ENCODE measurements around the gene PARVA. TPM values are rescaled to one million over a fixed set of nuclear protein-coding genes. Genes with fewer than 3 reads are reported as not detected.

Gene PARVA
- total RNA-seq, 1 experiment from 2014 or later, result not detected

GRCh38 chr11:12480401-12480800 is 103.0 kb downstream of the PARVA start:
- Histone ChIP-seq H3K9me3 (ENCODE audit: low read length) (no peaks in the 10 kb centered on the region), H3K4me2 (ENCODE audit: low read depth, low read length, poor library complexity, severe bottlenecking) (no peak overlapping the region), H3K27ac (ENCODE audit: low read length) (no peak overlapping the region), H2AFZ (ENCODE audit: low read length) (no peak overlapping the region), H4K20me1 (ENCODE audit: insufficient read depth, low read depth, low read length) (no peaks in the 10 kb centered on the region), H3K27me3 (ENCODE audit: low read length) (no peaks in the 10 kb centered on the region), H3K36me3 (ENCODE audit: insufficient read depth, low read length) (no peaks in the 10 kb centered on the region), H3K4me3 (ENCODE audit: low read length) (no peak overlapping the region), H3K79me2 (ENCODE audit: low read length) (no peaks in the 10 kb centered on the region), H3K9ac (ENCODE audit: low read length) (no peak overlapping the region), H3K9me2 (replicated peaks; ENCODE audit: insufficient read depth, low read length) (no peaks in the 10 kb centered on the region), H3K4me1 (ENCODE audit: low read length) (peaks cover 10% of the 10 kb centered on the region)
- DNase-seq, result peak; percentile 36

GRCh38 chr11:12482839-12483238 is 105.5 kb downstream of the PARVA start:
- H3K9me2 ChIP-seq (replicated peaks; ENCODE audit: insufficient read depth, low read length), result no peaks in the 10 kb centered on the region
- H2AFZ ChIP-seq (ENCODE audit: low read length), result no peak overlapping the region
- H3K27me3 ChIP-seq (ENCODE audit: low read length), result no peaks in the 10 kb centered on the region
- peak; percentile 40 for DNase-seq
- no peaks in the 10 kb centered on the region for H3K9me3 ChIP-seq (ENCODE audit: low read length)
- H3K4me3 ChIP-seq (ENCODE audit: low read length), result no peak overlapping the region
- H3K4me2 ChIP-seq (ENCODE audit: low read depth, low read length, poor library complexity, severe bottlenecking), result no peak overlapping the region
- H3K9ac ChIP-seq (ENCODE audit: low read length), result no peak overlapping the region
- no peaks in the 10 kb centered on the region for H3K79me2 ChIP-seq (ENCODE audit: low read length)
- no peaks in the 10 kb centered on the region for H3K36me3 ChIP-seq (ENCODE audit: insufficient read depth, low read length)
- no peaks in the 10 kb centered on the region for H4K20me1 ChIP-seq (ENCODE audit: insufficient read depth, low read depth, low read length)
- H3K27ac ChIP-seq (ENCODE audit: low read length), result no peak overlapping the region
- no peaks in the 10 kb centered on the region for H3K4me1 ChIP-seq (ENCODE audit: low read length)

- H3K4me3 ChIP-seq (ENCODE audit: low read length), result no peak overlapping the region
- H3K9ac ChIP-seq (ENCODE audit: low read length), result no peak overlapping the region
Observed at GRCh38 chr11:12483604-12484003, 106.2 kb downstream of the PARVA start.

GRCh38 chr11:12485328-12485727 is 108.0 kb downstream of the PARVA start:
- no peaks in the 10 kb centered on the region for H3K36me3 ChIP-seq (ENCODE audit: insufficient read depth, low read length)
- no peaks in the 10 kb centered on the region for H3K4me1 ChIP-seq (ENCODE audit: low read length)
- H3K79me2 ChIP-seq (ENCODE audit: low read length), result no peaks in the 10 kb centered on the region
- H3K9me2 ChIP-seq (replicated peaks; ENCODE audit: insufficient read depth, low read length), result no peaks in the 10 kb centered on the region
- no peak overlapping the region for H3K9ac ChIP-seq (ENCODE audit: low read length)
- no peak overlapping the region for H2AFZ ChIP-seq (ENCODE audit: low read length)
- H3K4me3 ChIP-seq (ENCODE audit: low read length), result no peak overlapping the region
- no peak overlapping the region for H3K4me2 ChIP-seq (ENCODE audit: low read depth, low read length, poor library complexity, severe bottlenecking)
- H3K9me3 ChIP-seq (ENCODE audit: low read length), result peaks cover 7% of the 10 kb centered on the region
- H3K27me3 ChIP-seq (ENCODE audit: low read length), result peaks cover 5% of the 10 kb centered on the region; the same call in 1 of the 2 replicates
- DNase-seq, result no peak
- H4K20me1 ChIP-seq (ENCODE audit: insufficient read depth, low read depth, low read length), result no peaks in the 10 kb centered on the region
- no peak overlapping the region for H3K27ac ChIP-seq (ENCODE audit: low read length)

More at GRCh38 chr11:12483604-12484003, 106.2 kb downstream of the PARVA start:
- no peak overlapping the region for H3K4me2 ChIP-seq (ENCODE audit: low read depth, low read length, poor library complexity, severe bottlenecking)
- 0 out of 2 replicates have a peak, but pooled peaks cover under 1% of the 10 kb centered on the region for H3K9me3 ChIP-seq (ENCODE audit: low read length)
- no peaks in the 10 kb centered on the region for H3K27me3 ChIP-seq (ENCODE audit: low read length)
- no peak overlapping the region for H2AFZ ChIP-seq (ENCODE audit: low read length)
- no peaks in the 10 kb centered on the region for H3K9me2 ChIP-seq (replicated peaks; ENCODE audit: insufficient read depth, low read length)
- no peaks in the 10 kb centered on the region for H3K36me3 ChIP-seq (ENCODE audit: insufficient read depth, low read length)
- DNase-seq, result peak; percentile 22
- H4K20me1 ChIP-seq (ENCODE audit: insufficient read depth, low read depth, low read length), result no peaks in the 10 kb centered on the region
- no peaks in the 10 kb centered on the region for H3K4me1 ChIP-seq (ENCODE audit: low read length)
- H3K79me2 ChIP-seq (ENCODE audit: low read length), result no peaks in the 10 kb centered on the region
- H3K27ac ChIP-seq (ENCODE audit: low read length), result no peak overlapping the region

GRCh38 chr11:12489246-12489772 is 111.9 kb downstream of the PARVA start:
- no peak overlapping the region for H3K4me3 ChIP-seq (ENCODE audit: low read length)
- no peak for DNase-seq

GRCh38 chr11:12494699-12495098 is 117.3 kb downstream of the PARVA start:
- no peak overlapping the region for H2AFZ ChIP-seq (ENCODE audit: low read length)
- no peaks in the 10 kb centered on the region for H3K36me3 ChIP-seq (ENCODE audit: insufficient read depth, low read length)
- DNase-seq, result no peak
- H3K9me3 ChIP-seq (ENCODE audit: low read length), result no peaks in the 10 kb centered on the region
- no peak overlapping the region for H3K27ac ChIP-seq (ENCODE audit: low read length)
- H3K4me3 ChIP-seq (ENCODE audit: low read length), result no peak overlapping the region
- H3K27me3 ChIP-seq (ENCODE audit: low read length), result no peaks in the 10 kb centered on the region
- no peaks in the 10 kb centered on the region for H3K9me2 ChIP-seq (replicated peaks; ENCODE audit: insufficient read depth, low read length)
- H3K4me2 ChIP-seq (ENCODE audit: low read depth, low read length, poor library complexity, severe bottlenecking), result no peak overlapping the region
- no peaks in the 10 kb centered on the region for H3K79me2 ChIP-seq (ENCODE audit: low read length)
- no peaks in the 10 kb centered on the region for H4K20me1 ChIP-seq (ENCODE audit: insufficient read depth, low read depth, low read length)
- no peak overlapping the region for H3K9ac ChIP-seq (ENCODE audit: low read length)
- H3K4me1 ChIP-seq (ENCODE audit: low read length), result peaks cover 19% of the 10 kb centered on the region

More at GRCh38 chr11:12489246-12489772, 111.9 kb downstream of the PARVA start:
- H3K4me1 ChIP-seq (ENCODE audit: low read length), result no peaks in the 10 kb centered on the region
- H3K27ac ChIP-seq (ENCODE audit: low read length), result no peak overlapping the region
- H3K79me2 ChIP-seq (ENCODE audit: low read length), result no peaks in the 10 kb centered on the region
- H4K20me1 ChIP-seq (ENCODE audit: insufficient read depth, low read depth, low read length), result no peaks in the 10 kb centered on the region
- H3K9ac ChIP-seq (ENCODE audit: low read length), result no peak overlapping the region
- H3K27me3 ChIP-seq (ENCODE audit: low read length), result peaks cover 5% of the 10 kb centered on the region; the same call in 1 of the 2 replicates
- peaks cover 7% of the 10 kb centered on the region for H3K9me3 ChIP-seq (ENCODE audit: low read length)
- no peaks in the 10 kb centered on the region for H3K36me3 ChIP-seq (ENCODE audit: insufficient read depth, low read length)
- H3K9me2 ChIP-seq (replicated peaks; ENCODE audit: insufficient read depth, low read length), result no peaks in the 10 kb centered on the region
- H2AFZ ChIP-seq (ENCODE audit: low read length), result no peak overlapping the region
- H3K4me2 ChIP-seq (ENCODE audit: low read depth, low read length, poor library complexity, severe bottlenecking), result no peak overlapping the region

GRCh38 chr11:12496181-12497025 is 119.0 kb downstream of the PARVA start:
- Histone ChIP-seq H3K27ac (ENCODE audit: low read length) (no peak overlapping the region), H3K79me2 (ENCODE audit: low read length) (no peaks in the 10 kb centered on the region)

GRCh38 chr11:12497431-12497830 is 120.1 kb downstream of the PARVA start:
- no peak overlapping the region for H2AFZ ChIP-seq (ENCODE audit: low read length)
- no peaks in the 10 kb centered on the region for H3K27me3 ChIP-seq (ENCODE audit: low read length)
- no peak overlapping the region for H3K9ac ChIP-seq (ENCODE audit: low read length)
- no peaks in the 10 kb centered on the region for H3K36me3 ChIP-seq (ENCODE audit: insufficient read depth, low read length)
- no peak overlapping the region for H3K27ac ChIP-seq (ENCODE audit: low read length)
- no peaks in the 10 kb centered on the region for H3K9me3 ChIP-seq (ENCODE audit: low read length)
- peak; percentile 79 for DNase-seq
- no peak overlapping the region for H3K4me3 ChIP-seq (ENCODE audit: low read length)
- no peaks in the 10 kb centered on the region for H3K79me2 ChIP-seq (ENCODE audit: low read length)
- H4K20me1 ChIP-seq (ENCODE audit: insufficient read depth, low read depth, low read length), result no peaks in the 10 kb centered on the region
- peaks cover 19% of the 10 kb centered on the region for H3K4me1 ChIP-seq (ENCODE audit: low read length)
- H3K4me2 ChIP-seq (ENCODE audit: low read depth, low read length, poor library complexity, severe bottlenecking), result no peak overlapping the region
- H3K9me2 ChIP-seq (replicated peaks; ENCODE audit: insufficient read depth, low read length), result no peaks in the 10 kb centered on the region

More at GRCh38 chr11:12496181-12497025, 119.0 kb downstream of the PARVA start:
- 0 out of 2 replicates have a peak overlapping the region, but pooled peaks have one; percentile 42 for H2AFZ ChIP-seq (ENCODE audit: low read length)
- no peaks in the 10 kb centered on the region for H3K27me3 ChIP-seq (ENCODE audit: low read length)
- H3K4me2 ChIP-seq (ENCODE audit: low read depth, low read length, poor library complexity, severe bottlenecking), result peak overlapping the region; percentile 20
- no peaks in the 10 kb centered on the region for H3K9me3 ChIP-seq (ENCODE audit: low read length)
- H3K36me3 ChIP-seq (ENCODE audit: insufficient read depth, low read length), result no peaks in the 10 kb centered on the region
- no peaks in the 10 kb centered on the region for H4K20me1 ChIP-seq (ENCODE audit: insufficient read depth, low read depth, low read length)
- no peak overlapping the region for H3K4me3 ChIP-seq (ENCODE audit: low read length)
- DNase-seq, result peak; percentile 65
- no peaks in the 10 kb centered on the region for H3K9me2 ChIP-seq (replicated peaks; ENCODE audit: insufficient read depth, low read length)
- no peak overlapping the region for H3K9ac ChIP-seq (ENCODE audit: low read length)
- H3K4me1 ChIP-seq (ENCODE audit: low read length), result peaks cover 19% of the 10 kb centered on the region
